KMS-11 (cell line): ENCODE results near the gene KIAA0930.
A peak's percentile ranks its signal among the peaks of the same experiment; 100 is the strongest.

ENCODE experiments used
- H2AFZ ChIP-seq: fragments of 200-600 bp; sonication (generic); 2 replicates; pipeline ENCODE4 v1.6.1; 2016; ENCODE audit warnings: antibody characterized with exemption, mixed run types, low read depth
- H3K27ac ChIP-seq: fragments of 200-600 bp; sonication (generic); 2 replicates; pipeline ENCODE4 v1.6.1; 2016; ENCODE audit warnings: mild to moderate bottlenecking, mixed run types
- H3K27me3 ChIP-seq: fragments of 200-600 bp; sonication (generic); 2 replicates; pipeline ENCODE4 v1.6.1; 2017; ENCODE audit warnings: mild to moderate bottlenecking, low read depth, mixed run types, moderate library complexity; ENCODE audit not compliant: insufficient read depth
- H3K36me3 ChIP-seq: fragments of 200-600 bp; sonication (generic); 2 replicates; pipeline ENCODE4 v1.6.1; 2017; ENCODE audit warnings: mild to moderate bottlenecking, mixed run types; ENCODE audit not compliant: insufficient read depth
- H3K4me1 ChIP-seq: fragments of 200-600 bp; sonication (generic); 2 replicates; pipeline ENCODE4 v1.6.1; 2016; ENCODE audit warnings: mild to moderate bottlenecking, low read depth, mixed run types; ENCODE audit not compliant: poor library complexity, severe bottlenecking
- H3K4me2 ChIP-seq: fragments of 200-600 bp; sonication (generic); 2 replicates; pipeline ENCODE4 v1.7.0; 2016; ENCODE audit warnings: mild to moderate bottlenecking, mixed run types
- H3K4me3 ChIP-seq: fragments of 200-600 bp; sonication (generic); IDR thresholded peaks from 2 replicates; pipeline ENCODE4 v1.6.1; 2017; ENCODE audit warnings: low read depth, low read length, mixed read lengths; ENCODE audit not compliant: insufficient read depth
- H3K79me2 ChIP-seq: fragments of 200-600 bp; sonication (generic); 2 replicates; pipeline ENCODE4 v1.6.1; 2016; ENCODE audit warnings: low read depth, mixed run types; ENCODE audit not compliant: insufficient read depth
- H3K9ac ChIP-seq: fragments of 200-600 bp; sonication (generic); 2 replicates; pipeline ENCODE4 v1.6.1; 2016; ENCODE audit warnings: mild to moderate bottlenecking, mixed run types
- H4K20me1 ChIP-seq: fragments of 200-600 bp; sonication (generic); 2 replicates; pipeline ENCODE4 v1.6.1; 2016; ENCODE audit warnings: mild to moderate bottlenecking, mixed run types; ENCODE audit not compliant: insufficient read depth
- TF ChIP-seq, protein P1 (sequence below): fragments of 200-600 bp; sonication (generic); conservative IDR thresholded peaks from 2 replicates; pipeline ENCODE4 v1.6.1; 2017; ENCODE audit warnings: low read depth, mild to moderate bottlenecking, antibody characterized with exemption, low read length, moderate library complexity, mixed read lengths

KIAA0930 gene

DNA sequence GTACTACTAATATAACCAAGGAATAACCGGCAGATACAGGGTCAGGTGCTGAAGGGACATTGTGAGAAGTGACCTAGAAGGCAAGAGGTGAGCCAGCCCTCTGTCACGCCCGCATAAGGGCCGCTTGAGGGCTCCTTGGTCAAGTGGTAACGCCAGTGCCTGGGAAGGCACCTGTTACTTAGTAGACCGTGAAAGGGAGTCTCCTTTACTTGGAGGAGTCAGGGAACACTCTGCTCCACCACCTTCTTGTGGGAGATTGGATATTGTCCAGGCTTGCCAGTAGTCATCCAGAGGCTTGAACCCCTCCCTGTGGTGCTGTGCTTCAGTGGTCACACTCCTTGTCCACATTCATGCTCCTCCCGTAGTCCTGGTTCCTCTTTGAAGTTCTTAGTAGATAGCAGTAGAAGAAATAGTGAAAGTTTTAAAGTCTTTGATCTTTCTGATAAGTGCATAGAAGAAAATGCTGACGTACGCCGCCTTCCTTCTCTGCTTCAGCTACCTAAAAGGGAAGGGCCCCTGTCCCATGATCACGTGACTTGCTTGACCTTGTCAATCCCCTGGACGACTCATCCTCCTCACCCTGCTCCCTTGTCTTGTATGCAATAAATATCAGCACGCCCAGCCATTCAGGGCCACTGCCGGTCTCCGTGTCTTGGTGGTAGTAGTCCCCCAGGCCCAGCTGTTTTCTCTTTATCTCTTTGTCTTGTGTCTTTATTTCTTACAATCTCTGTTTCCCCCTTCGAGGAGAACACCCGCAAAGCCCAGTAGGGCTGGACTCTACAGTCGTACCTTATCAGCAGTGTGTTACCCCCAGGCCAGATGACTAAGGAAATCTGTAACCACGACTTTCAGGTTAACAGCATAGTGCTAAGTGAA is 70.9 kb downstream of the KIAA0930 start:
- Histone ChIP-seq H3K4me1 (peaks cover 36% of the 10 kb centered on the region), H3K27me3 (no peaks in the 10 kb centered on the region), H3K36me3 (peaks cover 7% of the 10 kb centered on the region), H3K4me2 (no peak overlapping the region), H3K27ac (no peak overlapping the region), H3K79me2 (peaks cover 59% of the 10 kb centered on the region), H3K9ac (no peak overlapping the region), H4K20me1 (no peaks in the 10 kb centered on the region), H3K4me3 (no peak overlapping the region), H2AFZ (no peak overlapping the region)
- TF ChIP-seq, protein P1, sequence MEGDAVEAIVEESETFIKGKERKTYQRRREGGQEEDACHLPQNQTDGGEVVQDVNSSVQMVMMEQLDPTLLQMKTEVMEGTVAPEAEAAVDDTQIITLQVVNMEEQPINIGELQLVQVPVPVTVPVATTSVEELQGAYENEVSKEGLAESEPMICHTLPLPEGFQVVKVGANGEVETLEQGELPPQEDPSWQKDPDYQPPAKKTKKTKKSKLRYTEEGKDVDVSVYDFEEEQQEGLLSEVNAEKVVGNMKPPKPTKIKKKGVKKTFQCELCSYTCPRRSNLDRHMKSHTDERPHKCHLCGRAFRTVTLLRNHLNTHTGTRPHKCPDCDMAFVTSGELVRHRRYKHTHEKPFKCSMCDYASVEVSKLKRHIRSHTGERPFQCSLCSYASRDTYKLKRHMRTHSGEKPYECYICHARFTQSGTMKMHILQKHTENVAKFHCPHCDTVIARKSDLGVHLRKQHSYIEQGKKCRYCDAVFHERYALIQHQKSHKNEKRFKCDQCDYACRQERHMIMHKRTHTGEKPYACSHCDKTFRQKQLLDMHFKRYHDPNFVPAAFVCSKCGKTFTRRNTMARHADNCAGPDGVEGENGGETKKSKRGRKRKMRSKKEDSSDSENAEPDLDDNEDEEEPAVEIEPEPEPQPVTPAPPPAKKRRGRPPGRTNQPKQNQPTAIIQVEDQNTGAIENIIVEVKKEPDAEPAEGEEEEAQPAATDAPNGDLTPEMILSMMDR, result no peak

DNA sequence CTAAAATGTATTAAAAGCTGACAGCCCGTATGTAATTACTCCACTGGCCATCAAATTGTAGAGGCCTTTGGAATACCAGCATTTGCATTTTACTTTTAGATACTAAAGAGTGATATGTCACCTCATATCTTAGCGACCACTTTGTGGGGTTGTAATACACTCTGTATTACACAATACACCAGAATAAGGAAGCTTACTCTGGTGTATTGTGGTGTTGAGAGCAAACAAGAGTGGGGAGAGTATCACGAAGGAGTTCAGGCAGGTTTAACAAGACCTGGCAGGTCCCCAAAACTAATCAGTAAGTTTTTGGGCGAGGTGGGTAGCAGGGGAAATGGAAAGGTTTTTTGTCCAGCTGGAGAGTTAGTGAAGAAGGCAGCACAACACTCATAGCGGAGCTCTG is 73.8 kb downstream of the KIAA0930 start:
- TF ChIP-seq, protein P1, result no peak
- Histone ChIP-seq H4K20me1 (no peaks in the 10 kb centered on the region), H2AFZ (no peak overlapping the region), H3K9ac (no peak overlapping the region), H3K36me3 (peaks cover 7% of the 10 kb centered on the region), H3K27ac (no peak overlapping the region), H3K27me3 (no peaks in the 10 kb centered on the region), H3K4me2 (no peak overlapping the region), H3K79me2 (peaks cover 80% of the 10 kb centered on the region), H3K4me3 (no peak overlapping the region), H3K4me1 (peaks cover 42% of the 10 kb centered on the region)

DNA sequence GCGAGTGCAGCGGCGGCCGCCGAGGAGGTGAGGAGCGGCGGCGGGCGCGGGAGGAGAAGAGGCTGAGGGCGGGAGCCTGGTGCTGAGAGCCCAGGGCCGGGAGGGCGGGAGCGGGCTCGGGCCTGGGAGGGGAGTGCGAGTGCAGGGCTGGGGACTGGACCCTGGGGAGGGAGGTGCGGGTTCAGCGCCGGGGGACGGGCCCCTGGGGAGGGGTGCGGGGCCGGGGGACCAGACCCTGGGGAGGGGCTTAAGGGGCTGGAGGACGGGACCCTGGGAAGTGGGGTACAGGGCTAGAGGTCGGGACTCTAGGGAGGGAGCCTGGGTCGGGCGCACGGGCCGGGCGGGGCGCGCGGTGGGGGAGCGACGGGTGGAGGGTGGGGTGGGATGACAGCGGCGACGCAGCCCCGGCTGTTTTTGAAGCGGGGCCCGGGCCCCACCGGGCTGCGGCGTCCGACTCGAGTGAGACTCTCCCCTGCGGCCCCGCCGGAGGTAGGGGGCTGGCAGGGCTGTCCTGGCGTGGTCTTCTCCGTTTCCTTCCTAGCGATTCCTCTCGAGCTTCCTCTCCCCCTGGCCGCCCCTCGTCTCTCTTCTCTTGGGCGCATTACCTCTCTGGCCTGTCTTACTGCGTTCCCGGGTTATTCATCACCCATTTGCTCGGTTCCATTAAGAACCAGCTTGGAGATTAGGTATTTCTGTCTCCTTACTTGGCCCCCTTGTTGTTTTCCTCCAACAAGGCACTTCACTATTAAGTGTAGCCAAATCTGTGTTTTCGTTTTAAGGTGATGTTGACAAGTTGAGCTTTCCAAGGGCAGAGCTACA is 76.2 kb downstream of the KIAA0930 start:
- H3K9ac ChIP-seq, result peak overlapping the region; percentile 75
- H3K79me2 ChIP-seq, result peaks cover 83% of the 10 kb centered on the region
- peaks cover 31% of the 10 kb centered on the region for H3K4me1 ChIP-seq
- peak overlapping the region; percentile 65 for H3K27ac ChIP-seq
- no peak overlapping the region for H3K4me3 ChIP-seq
- H2AFZ ChIP-seq, result peak overlapping the region; percentile 26; the same call in 1 of the 2 replicates
- TF ChIP-seq, protein P1, result no peak
- H4K20me1 ChIP-seq, result no peaks in the 10 kb centered on the region
- no peaks in the 10 kb centered on the region for H3K27me3 ChIP-seq
- peak overlapping the region; percentile 80 for H3K4me2 ChIP-seq
- no peaks in the 10 kb centered on the region; the same call in 1 of the 2 replicates for H3K36me3 ChIP-seq

DNA sequence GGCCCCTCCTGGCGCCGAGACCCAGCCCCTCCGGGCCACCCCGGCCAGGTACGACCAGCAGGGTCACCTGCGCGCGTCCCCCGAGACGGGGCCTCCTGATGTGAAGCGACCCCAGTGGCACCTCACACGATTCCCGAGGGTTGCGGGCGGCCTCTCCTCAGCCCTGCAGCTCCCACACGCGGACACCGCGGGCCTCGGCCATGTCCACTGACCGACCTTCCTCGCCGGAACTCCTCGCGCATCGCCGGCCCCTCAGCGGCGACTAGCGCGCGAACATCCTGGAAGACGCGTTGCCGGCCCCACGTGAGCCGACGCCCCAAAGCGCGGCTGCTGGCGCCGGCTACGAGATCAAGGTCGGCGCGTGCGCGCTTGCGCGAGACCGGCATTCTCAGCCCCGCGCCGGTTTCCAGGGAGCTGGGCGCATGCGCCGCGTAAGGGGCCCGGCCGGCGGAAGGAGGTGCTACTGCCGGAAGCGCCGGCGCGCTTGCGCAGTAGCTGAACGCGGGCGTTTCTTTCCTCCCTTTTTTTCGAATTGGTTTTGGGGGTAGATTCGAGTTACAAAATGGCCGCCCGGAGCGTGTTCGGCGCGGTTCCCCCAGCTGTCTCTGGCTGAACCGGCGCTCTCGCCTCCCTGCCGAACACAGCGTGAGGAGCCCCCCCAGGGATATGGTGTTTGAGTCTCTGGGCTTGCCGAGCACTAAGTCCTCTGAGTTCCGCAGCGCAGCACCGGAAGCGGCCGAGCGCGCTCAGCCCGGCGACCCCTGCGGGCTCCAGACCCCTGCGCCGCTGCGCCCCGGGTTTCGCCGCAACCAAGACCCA is 77.0 kb downstream of the KIAA0930 start, which contains the start of gene NUP50:
TSS of gene NUP50 (plus strand) at position 475 of the 819 bp plus-strand sequence. CDS start 4,253 bp downstream, outside the sequence.
- peak within 1 kb of the TSS; percentile 65 for H3K27ac ChIP-seq
- H3K4me1 ChIP-seq, result peaks cover 26% of the 10 kb centered on the region
- H3K4me2 ChIP-seq, result peak within 1 kb of the TSS; percentile 80
- H3K4me3 ChIP-seq, result no peak within 1 kb of the TSS
- peak within 1 kb of the TSS; percentile 78 for H2AFZ ChIP-seq
- H3K36me3 ChIP-seq, result no peaks in the 10 kb centered on the region; the same call in 1 of the 2 replicates
- H3K9ac ChIP-seq, result peak within 1 kb of the TSS; percentile 75
- TF ChIP-seq, protein P1, result no peak
- H3K27me3 ChIP-seq, result no peaks in the 10 kb centered on the region
- H3K79me2 ChIP-seq, result peaks cover 77% of the 10 kb centered on the region
- H4K20me1 ChIP-seq, result no peaks in the 10 kb centered on the region
